ENCODE data around the gene CTIF. TPM values are rescaled to one million over a fixed set of nuclear protein-coding genes. Genes with fewer than 3 reads are reported as not detected.

CTIF gene
- total RNA-seq, 4 donors from 2014 or later = 14.1 to 78.2 (median 18.4) TPM

GRCh38 chr18:48617844-48618497 is 79.1 kb downstream of the CTIF start:
- no peak for DNase-seq
- Histone ChIP-seq H3K36me3 (no peaks in the 10 kb centered on the region), H3K4me1 (peaks cover 0 to 24% (median 6%) of the 10 kb centered on the region in 4 donors), H3K9me3 (no peaks in the 10 kb centered on the region), H3K27ac (no peak overlapping the region), H3K27me3 (no peaks in the 10 kb centered on the region), H3K4me3 (no peak overlapping the region)
- 74% methylated on average over 9 of the region's 9 CpGs; no CpG with 5 or more reads in 1 of the 2 donors for WGBS, 2 donors (ENCODE audit: low coverage in 1 of 2)
- intact Hi-C loops (cut with DNase I; ENCODE audit: low total_unique reads) = no loop called here
- TF ChIP-seq CTCF (IDR thresholded peaks at IDR 0.05) = no peak
- in situ Hi-C loops (cut with MboI; ENCODE audit: low pct_ligation_motif_present in 1 of 4, low pct_unique_long_range_greater_than_20kb in 1 of 4, low sequenced_read_pairs in 3 of 4) = no loop called here

- Histone ChIP-seq H3K4me1 (peaks cover 0 to 19% (median 5%) of the 10 kb centered on the region in 4 donors), H3K9me3 (no peaks in the 10 kb centered on the region), H3K27me3 (no peaks in the 10 kb centered on the region), H3K36me3 (no peaks in the 10 kb centered on the region), H3K27ac (no peak overlapping the region), H3K4me3 (no peak overlapping the region)
- intact Hi-C loops (cut with DNase I; ENCODE audit: low total_unique reads) (no loop called here), in situ Hi-C loops (cut with MboI; ENCODE audit: low pct_ligation_motif_present in 1 of 4, low pct_unique_long_range_greater_than_20kb in 1 of 4, low sequenced_read_pairs in 3 of 4) (no loop called here)
- no peak for DNase-seq
- TF ChIP-seq POLR2A (IDR thresholded peaks at IDR 0.05) = no peak
- TF ChIP-seq CTCF (IDR thresholded peaks at IDR 0.05) = no peak
- WGBS, 2 donors (ENCODE audit: low coverage in 1 of 2) = 86% methylated on average over 3 of the region's 3 CpGs; no CpG with 5 or more reads in 1 of the 2 donors
Measured at GRCh38 chr18:48619016-48619415, 80.2 kb downstream of the CTIF start.

GRCh38 chr18:48619501-48619900 is 80.7 kb downstream of the CTIF start:
- no peaks in the 10 kb centered on the region for H3K9me3 ChIP-seq
- H3K27ac ChIP-seq = no peak overlapping the region
- intact Hi-C loops (cut with DNase I; ENCODE audit: low total_unique reads) = no loop called here
- no peaks in the 10 kb centered on the region for H3K36me3 ChIP-seq
- peaks cover 0 to 18% (median 5%) of the 10 kb centered on the region in 4 donors for H3K4me1 ChIP-seq
- DNase-seq = no peak
- TF ChIP-seq POLR2AphosphoS5 (IDR thresholded peaks at IDR 0.05) (no peak), EP300 (IDR thresholded peaks at IDR 0.05; ENCODE audit: low read depth) (no peak), CTCF (IDR thresholded peaks at IDR 0.05) (no peak), POLR2A (IDR thresholded peaks at IDR 0.05) (no peak)
- 97 to 100% methylated on average over 4 to 16 of the region's 16 CpGs for WGBS, 2 donors (ENCODE audit: low coverage in 1 of 2)
- in situ Hi-C loops (cut with MboI; ENCODE audit: low pct_ligation_motif_present in 1 of 4, low pct_unique_long_range_greater_than_20kb in 1 of 4, low sequenced_read_pairs in 3 of 4) = no loop called here
- no peak overlapping the region for H3K4me3 ChIP-seq
- H3K27me3 ChIP-seq = no peaks in the 10 kb centered on the region

- TF ChIP-seq CTCF (IDR thresholded peaks at IDR 0.05) = no peak
- TF ChIP-seq EP300 (IDR thresholded peaks at IDR 0.05; ENCODE audit: low read depth) = no peak
- TF ChIP-seq POLR2A (IDR thresholded peaks at IDR 0.05) = no peak
- TF ChIP-seq POLR2AphosphoS5 (IDR thresholded peaks at IDR 0.05) = no peak
- Histone ChIP-seq H3K27ac (no peak overlapping the region), H3K27me3 (no peaks in the 10 kb centered on the region), H3K4me1 (peaks cover 0 to 18% (median 5%) of the 10 kb centered on the region in 4 donors), H3K9me3 (no peaks in the 10 kb centered on the region), H3K4me3 (no peak overlapping the region), H3K36me3 (no peaks in the 10 kb centered on the region)
- 91% methylated on average over 3 of the region's 3 CpGs; no CpG with 5 or more reads in 1 of the 2 donors for WGBS, 2 donors (ENCODE audit: low coverage in 1 of 2)
- DNase-seq = no peak
- in situ Hi-C loops (cut with MboI; ENCODE audit: low pct_ligation_motif_present in 1 of 4, low pct_unique_long_range_greater_than_20kb in 1 of 4, low sequenced_read_pairs in 3 of 4) = no loop called here
- intact Hi-C loops (cut with DNase I; ENCODE audit: low total_unique reads) = no loop called here
Measured at GRCh38 chr18:48620071-48620470, 81.2 kb downstream of the CTIF start.

Measured in transverse colon (tissue), 4 donors.